Activated naive CD4-positive, alpha-beta T cell (primary cell): Measurements from ENCODE around the gene SRSF4.
"Not testable (repeated sequence)": the region's sequence is repeated elsewhere in the genome, so short reads cannot be mapped to it uniquely, and the experiment has no call there.

Source experiments
- DNase-seq, 4 experiments: peaks; one replicate each; lab custom pipeline; 2025; lab: John Stamatoyannopoulos, UW

The SRSF4 gene

DNA sequence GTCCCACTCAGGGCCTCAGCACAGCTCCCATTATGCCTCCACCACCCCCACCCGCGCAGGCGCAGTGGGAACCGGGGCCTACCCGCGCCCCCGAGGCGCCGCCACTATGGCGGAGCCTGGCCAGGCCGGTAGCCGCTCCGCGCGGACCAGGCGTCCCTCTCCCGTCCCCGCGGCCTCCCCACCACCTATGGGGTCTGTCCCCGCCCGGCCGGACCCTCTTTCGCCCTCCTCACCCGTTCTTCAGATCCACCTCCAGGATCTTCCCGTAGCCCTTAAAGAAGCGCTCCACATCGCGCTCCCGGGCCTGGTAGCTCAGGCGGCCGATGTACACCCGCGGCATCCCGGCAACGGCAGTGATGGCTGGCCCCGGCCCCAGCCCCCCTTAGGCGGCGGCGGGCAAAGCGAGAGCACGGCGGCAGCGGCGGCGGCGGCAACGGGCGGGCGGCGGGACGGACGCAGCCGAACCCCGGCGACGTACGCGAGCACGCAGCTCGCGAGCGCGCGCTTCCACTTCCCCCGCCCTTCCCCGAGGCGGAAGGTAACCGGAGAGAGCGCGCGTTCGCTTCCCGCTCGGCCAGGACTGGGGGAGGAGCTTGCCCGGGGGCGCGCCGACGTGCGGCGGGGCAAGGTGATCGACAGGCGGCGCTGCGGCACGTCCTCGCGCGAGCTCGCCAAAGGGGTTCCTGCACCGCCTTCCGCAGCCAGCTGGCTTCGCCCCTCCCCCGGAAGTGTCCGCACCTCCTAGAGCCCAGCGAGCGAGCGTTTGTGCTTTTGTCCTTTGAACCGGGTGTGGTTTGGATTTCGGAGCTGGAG is at the start of gene SRSF4:
TSS of gene SRSF4 (minus strand) at position 488 of the 813 bp plus-strand sequence. CDS start at position 340, 148 bp downstream.
- DNase-seq: peak; percentile 88 to 99 (median 96)

DNA sequence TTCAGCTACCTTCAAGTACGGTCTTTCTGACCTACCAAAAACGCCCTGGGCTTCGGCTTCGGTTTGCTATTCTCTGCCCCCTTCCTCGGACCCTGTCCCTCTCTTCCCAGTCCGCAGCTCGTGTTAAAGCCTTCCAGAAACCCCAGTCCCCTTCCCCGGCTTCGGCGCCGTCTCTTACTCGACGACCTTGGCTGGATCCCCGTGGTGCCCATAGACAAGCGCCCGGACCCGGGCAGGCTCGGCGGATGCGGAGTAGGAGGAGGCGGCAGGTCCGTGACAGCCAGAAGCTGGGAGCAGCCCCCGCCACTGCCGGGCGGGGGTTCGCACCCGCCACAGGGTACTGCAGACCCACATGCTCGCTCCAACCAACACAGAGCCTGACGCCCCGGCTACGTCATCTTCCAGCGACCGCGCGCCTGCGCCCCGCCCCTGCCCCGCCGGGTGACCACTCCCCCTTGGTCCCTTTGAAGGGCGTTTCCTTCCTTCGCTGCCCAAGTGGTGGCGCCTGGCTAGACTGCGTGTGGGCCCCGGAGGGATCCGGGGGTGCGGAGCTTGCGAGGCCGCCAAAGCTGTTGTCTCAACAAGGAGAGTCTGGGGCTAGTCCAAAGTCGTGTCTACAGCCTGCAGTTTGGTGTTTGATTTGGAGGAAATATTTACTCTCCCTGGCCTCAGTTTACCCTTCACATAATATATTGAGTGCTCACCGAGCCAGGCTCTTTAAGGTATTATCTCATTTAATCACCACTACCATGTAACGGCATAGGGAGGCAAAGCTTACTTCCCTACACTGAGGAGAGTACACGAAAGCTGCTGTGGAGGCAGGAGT is 49.1 kb upstream of the SRSF4 start, which contains the start of gene MECR:
TSS of gene MECR (minus strand) at position 382 of the 826 bp plus-strand sequence. CDS start at position 354, 28 bp downstream.
- peak; percentile 88 to 90 (median 90) for DNase-seq

DNA sequence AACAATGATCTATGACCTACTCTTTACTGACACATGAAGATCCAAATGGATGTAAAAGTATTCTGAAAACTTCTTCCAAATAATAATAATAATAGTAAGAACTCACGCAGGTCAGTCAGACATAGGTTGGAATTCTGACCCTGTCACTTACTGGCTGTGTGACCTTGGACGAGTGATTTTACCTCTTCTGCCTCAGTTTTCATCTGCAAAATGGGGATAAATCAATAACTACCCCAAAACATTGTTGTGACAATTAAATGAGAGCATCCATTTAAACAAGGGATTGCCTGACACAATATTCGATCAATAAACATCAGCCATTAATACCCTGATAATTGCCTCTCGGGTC is 48.5 kb upstream of the SRSF4 start:
- DNase-seq: no peak

DNA sequence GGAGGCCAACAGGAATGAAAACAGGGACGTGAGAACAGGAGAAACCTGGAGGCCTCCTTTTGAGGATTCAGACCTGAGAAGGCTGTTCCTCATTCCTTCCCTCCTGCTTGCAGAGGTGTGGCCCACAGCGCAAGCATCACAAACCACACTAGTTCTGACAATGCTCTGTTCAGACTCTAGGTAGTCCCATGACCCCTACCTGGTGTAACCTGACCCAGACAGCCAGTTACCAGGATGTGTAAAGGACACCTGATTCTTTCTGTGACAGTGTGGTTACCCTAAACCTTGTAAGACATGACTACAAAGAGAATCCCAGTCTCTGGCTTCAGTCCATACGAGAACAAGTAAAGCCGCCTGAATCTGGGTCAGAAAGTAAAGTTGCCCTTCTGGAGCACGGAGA is 45.8 kb upstream of the SRSF4 start:
- no peak for DNase-seq

DNA sequence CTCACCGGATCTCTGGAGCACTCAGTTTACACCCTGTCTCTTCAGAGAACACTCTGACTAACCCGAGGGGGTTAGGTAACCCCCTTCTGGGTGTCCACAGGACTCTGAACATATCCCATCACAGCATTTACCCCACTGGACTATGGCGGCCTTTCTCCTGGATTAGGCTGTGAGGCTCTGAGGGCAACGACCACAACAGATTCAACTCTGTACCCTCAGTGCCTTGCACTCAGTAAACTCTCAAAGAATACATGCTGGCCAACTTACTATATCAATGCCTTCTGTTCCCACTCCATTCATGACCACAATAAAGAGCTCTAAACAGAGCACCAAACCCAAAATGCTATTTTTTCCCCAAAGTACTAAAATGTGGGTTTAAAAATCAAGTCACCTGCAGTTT is 43.7 kb upstream of the SRSF4 start:
- no peak for DNase-seq

DNA sequence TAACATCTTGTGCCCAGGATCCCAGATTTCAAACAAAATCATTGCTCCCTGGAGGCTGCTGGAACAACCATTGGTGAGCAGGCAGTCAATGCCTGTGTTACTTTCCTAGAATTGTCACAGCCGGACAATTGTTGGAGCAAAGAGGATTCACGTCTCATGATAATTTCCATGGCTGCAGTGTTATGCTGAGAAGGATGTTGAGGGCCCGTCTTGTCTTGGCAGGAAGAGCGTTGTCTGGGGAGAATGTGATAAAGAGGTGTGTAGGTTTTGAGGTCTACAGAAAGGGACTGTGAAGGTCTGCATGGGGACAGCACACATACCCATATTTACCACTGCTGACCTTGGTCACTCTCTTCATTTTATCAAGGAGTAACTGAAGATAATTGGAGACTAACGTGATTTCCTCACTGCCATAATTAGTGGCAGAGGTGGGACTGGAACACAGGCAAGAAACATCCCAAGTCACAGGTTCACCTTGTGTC is 42.7 kb upstream of the SRSF4 start:
- no peak for DNase-seq

DNA sequence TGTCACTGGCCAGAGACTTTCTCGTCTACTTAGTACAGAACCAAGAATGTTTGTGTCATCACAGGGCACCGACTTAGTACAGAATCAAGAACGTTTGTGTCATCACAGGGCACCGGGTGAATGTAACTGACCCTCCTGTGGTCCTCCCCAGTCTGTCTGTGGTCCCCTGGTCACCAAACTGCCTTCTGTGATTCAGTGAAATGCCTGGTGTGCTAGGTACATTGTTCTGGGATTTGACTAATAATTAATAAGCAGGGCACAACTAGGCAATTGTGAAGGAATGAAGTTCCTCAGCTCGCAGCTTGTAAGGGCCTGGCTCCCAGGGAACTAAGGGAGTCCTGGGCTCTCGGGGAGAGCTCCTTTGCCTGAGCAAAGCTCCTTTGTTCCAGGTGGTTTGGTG is 41.8 kb upstream of the SRSF4 start:
- no peak for DNase-seq

DNA sequence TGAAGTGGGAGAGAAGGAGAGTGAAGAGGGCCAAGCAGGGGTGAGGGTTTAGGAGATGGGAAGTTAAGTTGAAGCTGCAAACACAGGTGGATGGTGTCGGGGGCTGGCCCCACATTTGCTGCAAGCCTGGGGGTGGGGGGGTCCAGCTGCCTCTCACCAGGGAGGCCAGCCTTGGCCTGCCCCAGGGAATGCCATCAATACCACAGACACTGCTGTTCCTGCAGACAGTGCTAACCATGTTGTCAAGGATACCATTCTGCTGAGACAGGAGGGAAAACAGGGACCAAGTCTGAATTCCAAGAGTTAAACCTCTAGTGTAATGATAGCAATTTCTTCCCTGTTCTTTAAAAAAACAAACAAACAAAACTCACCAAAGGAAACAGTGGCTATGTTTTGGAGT is 41.0 kb upstream of the SRSF4 start:
- DNase-seq: no peak

DNA sequence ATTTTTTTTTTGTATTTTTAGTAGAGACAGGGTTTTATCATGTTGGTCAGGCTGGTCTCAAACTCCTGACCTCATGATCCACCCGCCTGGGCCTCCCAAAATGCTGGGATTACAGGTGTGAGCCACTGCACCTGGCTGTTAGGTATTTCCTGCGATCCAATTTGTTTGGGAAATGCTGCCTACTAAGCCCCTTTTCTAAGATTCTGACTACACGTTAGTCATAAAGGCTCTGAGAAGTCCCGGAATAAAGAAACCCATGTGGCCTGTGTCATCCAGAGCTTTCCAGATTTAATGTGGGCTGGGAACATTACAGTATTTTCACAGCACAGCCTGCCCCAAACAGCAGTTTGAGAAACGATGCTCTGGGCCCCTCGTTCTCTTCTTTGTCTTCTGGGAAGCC is 40.6 kb upstream of the SRSF4 start:
- DNase-seq: not testable (repeated sequence)

DNA sequence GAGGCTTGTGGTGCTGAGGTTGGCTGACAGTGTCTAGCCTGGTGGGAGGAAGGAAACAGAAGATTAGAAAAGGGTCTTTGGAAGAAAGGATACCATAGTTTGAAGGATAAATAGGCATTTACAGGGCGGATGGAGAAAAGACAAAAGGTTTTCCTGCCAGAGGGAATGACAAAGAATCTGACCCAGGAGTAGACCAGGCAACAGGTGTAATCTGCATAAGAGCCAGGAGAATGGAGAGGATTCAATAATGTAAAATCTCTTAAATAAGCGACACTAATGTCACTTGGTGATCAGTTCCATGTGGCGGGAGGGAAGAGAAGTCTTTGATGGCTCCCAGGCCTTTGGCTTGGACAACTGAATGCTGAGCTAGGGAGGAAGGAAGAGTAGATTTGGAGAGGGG is 39.6 kb upstream of the SRSF4 start:
- DNase-seq: no peak

DNA sequence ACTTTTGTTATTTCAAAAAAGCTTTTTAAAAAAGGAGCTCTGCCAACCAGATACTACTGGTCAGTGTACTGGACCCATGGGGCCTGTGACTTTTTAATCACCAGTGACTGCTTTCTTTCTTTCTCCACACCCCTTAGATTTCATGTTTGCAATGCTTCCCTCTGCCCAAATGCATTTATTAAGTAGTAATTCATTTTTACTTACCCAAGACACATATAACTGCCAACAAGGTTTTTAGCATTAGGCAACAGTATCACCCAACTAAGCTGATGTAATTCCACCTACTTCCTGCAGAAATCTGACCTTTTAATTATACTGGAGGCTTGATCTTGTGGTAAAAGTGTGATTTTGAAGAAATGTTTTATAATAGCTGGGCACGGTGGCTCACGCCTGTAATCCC is 36.5 kb upstream of the SRSF4 start:
- DNase-seq: no peak

DNA sequence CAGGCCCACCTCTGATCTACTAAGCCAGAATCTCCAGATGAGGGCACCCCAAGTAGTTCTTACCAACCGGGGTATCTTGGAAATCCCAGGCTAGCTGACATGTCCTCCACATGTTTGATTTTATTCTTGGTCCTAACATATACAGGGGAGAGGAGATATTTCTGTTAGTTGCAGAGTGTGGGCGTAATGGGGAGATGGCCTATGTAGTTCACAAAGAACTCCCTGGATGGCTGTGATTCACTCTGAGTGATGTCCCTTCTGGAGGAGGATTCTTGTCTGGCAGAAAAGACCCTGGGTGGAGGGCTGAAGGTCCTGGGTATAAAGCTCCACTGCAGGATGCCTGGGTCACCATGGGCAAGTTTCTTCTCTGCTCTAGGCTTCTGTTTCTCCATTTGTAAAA is 35.9 kb upstream of the SRSF4 start:
- DNase-seq: no peak

DNA sequence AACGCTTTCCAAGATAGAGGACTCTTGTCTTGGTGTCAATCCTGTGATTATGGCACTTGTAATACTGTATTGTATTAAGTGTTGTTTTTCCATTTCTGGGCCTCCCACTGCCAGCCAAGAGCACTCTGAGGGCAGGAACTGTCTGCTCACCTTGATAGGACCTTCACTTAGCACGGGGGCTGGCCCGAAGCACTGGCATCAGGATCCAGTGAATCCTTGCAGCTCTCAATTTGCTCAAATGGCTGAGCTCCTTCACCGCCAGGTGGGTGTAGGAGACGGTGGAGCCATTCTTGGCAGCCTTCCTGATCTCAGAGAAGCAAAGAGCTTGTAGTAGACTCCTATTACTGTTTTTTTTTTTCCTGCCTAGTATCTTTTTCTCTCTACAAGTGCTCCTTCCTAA is 31.4 kb upstream of the SRSF4 start:
- DNase-seq: no peak

DNA sequence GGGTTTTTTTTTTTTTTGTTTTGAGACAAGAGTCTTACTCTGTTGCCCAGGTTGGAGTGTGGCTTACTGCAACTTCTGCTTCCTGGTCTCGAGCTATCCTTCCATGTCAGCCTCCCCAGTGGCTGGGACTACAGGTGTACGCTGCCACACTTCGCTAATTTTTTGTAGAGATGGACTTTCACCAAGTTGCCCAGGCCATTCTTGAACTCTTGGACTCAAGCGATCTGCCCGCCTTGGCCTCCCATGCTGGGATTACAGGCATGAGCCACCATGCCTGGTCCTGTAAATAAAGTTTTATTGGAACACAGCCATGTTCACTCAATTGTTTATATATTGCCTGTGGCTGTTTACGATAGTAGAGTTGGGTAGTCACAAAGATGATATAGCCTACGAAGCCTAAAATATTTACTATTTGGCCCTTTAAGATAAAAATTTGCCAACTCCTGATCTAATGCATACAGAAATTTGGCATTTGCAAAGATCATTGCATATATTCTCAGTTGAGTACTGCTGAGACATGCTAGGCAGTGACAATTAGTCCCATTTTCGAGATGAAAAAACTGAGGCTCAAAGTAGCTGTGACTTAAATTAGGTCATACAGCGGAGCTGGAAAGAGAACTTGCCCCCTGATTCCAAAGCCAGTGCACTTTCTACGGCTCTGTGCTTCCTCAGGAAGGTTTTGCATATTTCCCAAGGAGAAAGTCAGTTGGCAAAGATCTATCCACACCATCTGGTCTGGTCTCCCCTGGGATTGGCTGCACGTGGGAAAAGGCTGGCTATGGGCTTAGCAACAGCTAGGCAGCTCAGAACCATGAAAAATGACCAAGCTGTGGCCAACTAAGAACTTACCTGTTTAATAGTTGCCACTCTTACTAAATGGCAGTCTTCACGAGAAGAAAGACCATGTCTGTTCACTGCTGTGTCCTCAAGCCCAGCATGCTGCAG is 29.7 kb upstream of the SRSF4 start:
- no peak for DNase-seq

DNA sequence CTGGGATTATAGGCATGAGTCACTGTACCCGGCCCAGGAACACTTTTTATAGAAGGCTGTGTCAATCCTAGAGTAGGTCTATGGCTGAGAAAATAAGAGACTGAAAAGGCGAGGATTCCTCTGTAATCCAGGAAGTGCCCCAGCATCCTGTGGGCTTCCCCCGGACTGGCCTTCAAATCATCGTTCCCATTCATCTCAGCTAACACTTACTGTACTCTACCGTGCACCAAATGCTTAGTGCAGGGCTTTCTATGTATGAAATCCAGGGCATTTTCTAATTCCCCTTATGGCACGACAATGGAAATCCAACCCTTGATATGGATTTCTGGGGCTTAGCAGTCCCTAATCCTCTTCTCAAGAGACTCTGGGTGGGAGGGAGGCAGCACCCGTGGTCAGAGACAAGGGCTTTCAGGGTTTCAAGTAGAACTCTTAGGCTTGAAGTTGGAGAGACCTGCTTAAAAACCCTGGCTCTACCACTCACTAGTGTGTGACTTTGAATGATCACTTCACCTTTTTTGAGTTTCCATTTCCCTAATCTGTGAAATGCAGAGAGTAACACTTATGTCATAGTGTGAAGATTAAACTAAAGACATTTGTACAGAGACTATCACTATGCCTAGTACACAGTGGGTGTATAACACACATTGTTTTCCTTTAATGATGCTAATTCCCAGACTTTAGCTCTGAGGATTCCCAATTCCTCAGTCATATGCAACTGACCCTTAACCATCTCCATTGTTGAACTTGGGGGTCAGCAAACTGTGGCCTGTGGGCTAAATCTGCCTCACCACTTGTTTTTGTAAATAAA is 28.8 kb upstream of the SRSF4 start:
- DNase-seq: no peak

DNA sequence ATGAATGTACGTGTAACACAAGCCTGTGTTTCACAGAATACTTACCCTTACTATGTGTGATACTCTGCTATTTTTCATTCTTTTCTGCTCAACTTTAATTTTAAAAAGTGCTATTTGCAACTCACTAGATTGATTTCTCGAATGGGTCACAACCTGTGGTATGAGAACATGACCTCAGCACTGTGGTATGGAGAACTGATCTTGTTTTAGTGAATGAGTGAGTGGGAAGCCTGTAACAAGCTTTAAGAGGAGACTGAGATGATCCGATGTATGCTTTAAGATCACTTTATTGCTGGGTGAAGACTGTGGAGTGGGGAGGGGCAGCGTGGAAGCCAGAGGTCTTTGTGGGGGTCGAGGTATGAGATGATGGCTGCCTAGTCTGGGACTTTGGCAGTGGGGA is 27.5 kb upstream of the SRSF4 start:
- DNase-seq: no peak

DNA sequence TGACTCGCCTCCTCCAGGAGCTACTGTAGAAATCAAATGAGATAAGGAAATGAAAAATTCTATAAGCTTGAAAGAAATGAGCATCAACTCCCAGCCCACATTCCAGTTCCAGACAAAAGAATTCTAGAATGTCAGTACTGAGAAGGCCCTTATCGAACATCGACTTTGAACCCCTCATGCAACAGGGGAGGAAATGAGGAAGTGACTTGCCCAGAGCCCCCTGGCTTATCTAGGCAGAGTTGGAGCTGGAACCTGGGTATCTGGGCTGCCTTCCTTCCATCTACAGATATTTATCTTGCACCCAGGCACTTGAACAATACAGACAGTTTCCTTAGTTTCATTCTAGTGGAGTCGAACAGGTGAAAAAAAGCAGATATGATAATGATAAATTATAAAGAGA is 26.7 kb upstream of the SRSF4 start:
- no peak for DNase-seq

DNA sequence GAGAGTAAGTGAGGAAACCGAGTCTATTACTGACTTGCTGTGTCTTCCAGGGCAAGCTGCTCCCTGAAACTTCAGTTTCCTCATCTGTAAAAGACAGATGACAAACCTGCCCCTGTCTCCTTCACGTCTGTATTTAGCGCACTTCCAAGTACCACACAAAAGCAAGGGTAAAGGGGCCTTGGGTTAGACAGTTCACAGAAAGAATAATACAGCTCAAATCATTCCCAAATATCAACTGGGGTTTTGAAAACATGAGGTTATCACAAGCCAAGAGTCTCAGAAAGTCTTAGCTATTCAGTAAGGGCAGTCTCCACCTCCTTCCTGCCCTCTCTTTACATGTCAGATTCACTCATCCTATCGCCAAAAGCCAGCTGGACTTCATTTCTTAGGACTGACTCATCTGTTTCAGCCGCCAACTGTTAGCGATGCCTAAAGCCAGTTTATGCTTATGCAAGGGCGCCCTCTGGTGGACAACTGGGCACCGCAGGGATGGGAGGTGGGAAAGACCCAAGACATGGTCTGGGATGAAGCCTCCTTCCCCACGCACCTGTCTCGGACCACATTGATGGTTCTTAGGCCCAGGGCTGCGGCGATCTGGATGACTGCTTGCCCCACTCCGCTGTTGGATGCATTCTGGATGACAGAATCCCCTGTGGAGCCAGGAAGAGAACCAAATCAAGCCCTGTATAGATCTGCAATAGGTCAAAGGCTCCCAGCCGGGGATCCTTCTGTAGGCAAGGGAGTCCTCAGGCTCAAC is 21.1 kb upstream of the SRSF4 start:
- DNase-seq: peak; percentile 81 to 92 (median 90)

DNA sequence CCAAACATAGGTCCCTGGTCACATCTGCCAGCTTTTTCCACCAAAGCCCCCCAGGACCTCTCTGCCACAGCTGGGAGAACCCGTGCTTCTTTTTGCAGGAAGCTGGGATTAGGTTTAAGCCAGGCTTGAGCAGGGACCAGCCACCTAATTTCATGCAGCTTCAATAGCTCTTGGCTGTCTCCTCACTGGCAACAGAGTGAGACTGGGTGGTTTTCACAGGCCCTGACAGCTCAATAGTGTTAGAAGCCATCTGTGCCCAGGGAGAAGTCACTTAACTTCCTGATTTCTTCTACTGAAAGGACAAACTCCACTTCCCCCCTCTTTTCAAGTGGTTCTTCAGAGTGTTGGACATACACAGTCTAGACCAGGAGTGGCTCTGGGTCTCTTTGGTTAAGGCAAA is 20.4 kb upstream of the SRSF4 start:
- DNase-seq: no peak

DNA sequence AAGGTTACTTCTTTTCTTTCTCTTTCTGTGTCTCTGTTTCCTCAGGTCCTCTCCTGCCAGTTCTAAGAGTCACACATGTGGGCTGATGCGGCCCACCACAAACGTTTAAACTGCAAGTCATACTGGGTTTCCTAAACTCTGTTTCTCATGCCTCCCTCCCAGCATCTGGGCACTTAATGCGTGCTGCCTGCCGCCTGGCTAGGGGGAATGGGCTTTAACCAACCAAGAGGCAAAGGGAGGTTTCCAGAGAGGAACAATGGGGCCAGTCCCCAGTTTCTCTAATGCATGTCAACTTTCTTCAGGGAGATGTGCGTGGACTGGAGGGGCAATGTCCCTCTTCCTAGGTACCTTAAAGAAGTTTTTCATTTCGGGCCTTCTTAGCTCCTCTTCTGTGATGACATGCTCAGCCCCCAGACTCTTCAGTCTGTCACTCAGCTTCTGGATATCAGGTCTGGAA is 19.9 kb upstream of the SRSF4 start:
- DNase-seq: no peak
